PC-9 (cell line): Measurements from ENCODE around the gene SLC32A1.

Experiments used
- CTCF ChIP-seq: fragments of 200-600 bp; sonication (generic); conservative IDR thresholded peaks from 2 replicates; pipeline ENCODE4 v1.6.1; 2017; ENCODE audit warnings: mixed run types, antibody characterized with exemption, mild to moderate bottlenecking, moderate library complexity
- EZH2 ChIP-seq: fragments of 200-600 bp; sonication (generic); IDR thresholded peaks from 2 replicates; pipeline ENCODE4 v1.8.0; 2017; ENCODE audit warnings: antibody characterized with exemption, low read depth

- TF ChIP-seq EZH2 (no peak), CTCF (no peak)
Measured at GRCh38 chr20:38776363-38776762, 52.1 kb downstream of the SLC32A1 start.
